HG02884 (cell line): ENCODE measurements around the gene SULT1C2.
"Not testable (repeated sequence)": the region's sequence is repeated elsewhere in the genome, so short reads cannot be mapped to it uniquely, and the experiment has no call there.

Experiments
- ATAC-seq: cut with Tn5 transposase; IDR thresholded peaks from one replicate; pipeline ENCODE4 v1.9.1; 2021; ENCODE audit warnings: mild to moderate bottlenecking, moderate library complexity; ENCODE audit not compliant: unreplicated experiment

SULT1C2 gene

DNA sequence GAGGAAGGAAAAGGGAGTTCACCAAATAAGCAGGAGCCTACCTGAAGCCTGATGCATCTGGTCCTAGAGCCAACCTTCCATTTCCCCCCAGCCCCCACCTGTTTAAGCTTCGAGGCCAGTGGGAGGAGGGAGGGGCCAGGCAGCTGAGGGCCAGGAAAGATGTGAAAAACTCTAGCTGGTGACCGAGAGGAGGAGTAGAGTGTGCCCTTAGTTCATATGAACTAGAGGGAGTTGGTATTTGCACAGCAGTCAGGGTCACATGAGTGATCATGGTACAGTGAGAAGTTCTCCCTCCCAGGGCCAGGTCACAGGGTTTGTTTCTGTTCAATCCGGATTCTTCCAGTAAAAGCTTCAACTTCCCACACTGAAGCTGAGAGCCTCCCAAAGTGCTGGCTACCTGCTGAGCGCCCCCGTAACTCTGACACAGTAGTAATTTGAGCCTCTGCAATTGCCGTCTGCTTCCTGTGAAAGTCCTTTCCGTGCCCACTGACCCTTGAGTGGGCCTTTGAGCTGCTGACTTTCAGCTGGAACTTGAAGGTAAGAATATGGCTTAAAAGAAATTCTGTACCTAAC, at the start of gene SULT1C2:
Gene SULT1C2, plus strand, starts transcription at position 362 of the 573 bp plus-strand sequence. CDS start 4,773 bp downstream, outside the sequence.
- ATAC-seq: no peak

DNA sequence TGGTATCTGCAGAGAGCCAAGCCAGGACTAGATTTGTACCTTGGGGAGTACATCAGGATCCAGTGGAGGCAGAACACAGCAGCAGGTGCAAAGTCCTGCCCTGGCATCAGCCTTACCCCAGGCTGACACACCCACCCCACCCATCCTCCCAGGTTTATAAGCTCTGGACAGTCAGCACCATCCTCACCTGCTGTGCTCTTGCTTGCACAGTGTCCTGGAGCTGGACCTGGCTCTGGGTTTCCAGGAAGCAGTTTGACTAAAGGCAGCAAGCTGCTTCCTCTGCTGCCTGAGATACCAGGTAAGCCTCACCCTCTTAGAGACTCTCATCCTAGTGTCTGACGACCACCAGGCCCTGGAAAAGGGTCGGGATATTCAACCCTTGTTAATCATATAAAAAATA, 48.9 kb upstream of the SULT1C2 start, which contains the start of gene SULT1C3:
Gene SULT1C3, plus strand, starts transcription at position 183 of the 400 bp plus-strand sequence. CDS start 7,227 bp downstream, outside the sequence.
- ATAC-seq: no peak

DNA sequence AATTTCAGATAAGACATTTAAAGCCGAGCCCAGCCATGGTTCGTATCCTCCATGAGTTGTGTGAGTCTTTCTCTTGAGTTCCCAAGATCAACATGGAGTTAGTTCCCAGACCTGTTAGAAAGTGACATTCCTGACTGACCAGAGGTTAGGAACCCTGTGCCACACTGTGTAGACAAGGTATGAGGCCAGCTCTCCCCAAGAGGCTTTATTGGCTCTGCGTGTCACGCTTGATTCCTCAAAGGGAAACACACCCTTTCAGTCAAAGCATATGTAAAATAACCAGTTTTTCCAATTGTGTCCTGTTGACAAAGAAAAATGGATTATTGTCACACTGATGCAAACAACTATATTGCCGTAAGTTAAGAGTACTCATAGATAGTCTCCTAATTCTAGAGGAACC, 47.7 kb upstream of the SULT1C2 start:
- ATAC-seq: no peak

DNA sequence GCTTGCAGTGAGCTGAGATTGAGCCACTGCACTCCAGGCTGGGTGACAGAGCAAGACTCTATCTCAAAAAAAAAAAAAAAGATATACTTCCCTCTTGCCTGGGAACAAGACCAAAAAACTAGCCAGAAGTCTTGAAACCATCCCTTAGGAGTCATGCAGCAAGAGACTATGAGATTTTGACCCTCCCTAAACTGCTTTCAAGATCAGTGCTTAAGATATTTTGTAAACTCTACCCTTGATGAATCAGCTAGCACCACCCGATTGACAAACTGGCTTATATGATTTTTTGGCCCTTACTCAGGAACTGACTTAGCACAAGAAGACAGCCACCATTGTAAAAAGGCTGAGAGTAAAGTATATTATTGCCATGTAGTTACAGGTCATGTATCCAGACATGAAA, 45.1 kb upstream of the SULT1C2 start:
- no peak for ATAC-seq

DNA sequence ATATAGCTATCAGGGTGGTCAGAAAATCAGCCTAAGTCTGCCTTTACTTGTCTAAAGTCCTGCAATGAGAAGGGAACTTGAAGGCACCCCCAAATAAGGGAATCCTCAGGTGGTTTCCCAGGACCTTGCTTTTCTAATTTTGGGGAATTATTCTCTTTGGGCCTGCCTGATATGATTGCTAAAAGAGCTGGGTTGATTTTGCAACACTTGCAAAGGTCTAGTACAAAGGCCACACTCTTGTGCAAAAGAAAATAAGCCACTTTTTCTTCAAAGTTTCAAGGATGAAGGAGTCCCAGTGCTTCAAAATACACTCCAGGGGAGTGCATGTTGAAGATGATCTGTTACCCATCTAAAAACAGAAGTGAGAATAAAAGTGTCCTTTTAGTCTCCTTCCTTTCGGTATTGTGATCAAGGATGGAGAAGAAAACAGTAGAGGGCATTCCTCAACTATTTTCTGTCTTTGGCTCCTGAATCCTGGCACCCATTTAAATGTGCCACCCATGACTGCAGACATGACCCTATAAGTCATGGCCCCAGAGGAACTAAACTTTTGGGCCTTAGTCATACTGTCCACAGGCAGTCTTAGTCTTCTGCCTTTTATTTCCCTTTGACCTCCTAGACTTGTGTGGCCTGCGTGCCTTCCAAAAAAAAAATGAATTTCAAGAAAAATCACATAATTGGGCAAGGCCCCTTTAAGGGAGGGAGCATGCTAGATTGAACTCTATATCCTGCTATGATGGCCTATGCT, 43.9 kb upstream of the SULT1C2 start:
- no peak for ATAC-seq

DNA sequence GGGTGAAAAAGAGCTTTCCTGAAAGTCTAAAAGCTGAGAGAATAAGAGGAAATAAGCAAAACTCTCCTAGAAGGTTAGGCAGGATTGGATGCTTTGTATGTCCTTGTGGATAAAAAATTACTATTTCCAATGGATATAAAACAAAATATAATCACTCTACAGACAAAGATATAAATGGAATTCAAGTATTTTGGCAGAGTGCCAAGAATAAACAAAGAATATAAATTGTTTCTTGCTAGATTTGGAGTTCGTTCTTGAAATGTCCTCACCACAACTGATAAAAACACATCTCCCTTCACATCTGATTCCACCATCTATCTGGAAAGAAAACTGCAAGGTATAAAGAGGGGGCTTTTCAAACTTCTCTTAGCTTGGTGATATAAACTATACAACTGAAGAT, 35.6 kb upstream of the SULT1C2 start:
- ATAC-seq: no peak

DNA sequence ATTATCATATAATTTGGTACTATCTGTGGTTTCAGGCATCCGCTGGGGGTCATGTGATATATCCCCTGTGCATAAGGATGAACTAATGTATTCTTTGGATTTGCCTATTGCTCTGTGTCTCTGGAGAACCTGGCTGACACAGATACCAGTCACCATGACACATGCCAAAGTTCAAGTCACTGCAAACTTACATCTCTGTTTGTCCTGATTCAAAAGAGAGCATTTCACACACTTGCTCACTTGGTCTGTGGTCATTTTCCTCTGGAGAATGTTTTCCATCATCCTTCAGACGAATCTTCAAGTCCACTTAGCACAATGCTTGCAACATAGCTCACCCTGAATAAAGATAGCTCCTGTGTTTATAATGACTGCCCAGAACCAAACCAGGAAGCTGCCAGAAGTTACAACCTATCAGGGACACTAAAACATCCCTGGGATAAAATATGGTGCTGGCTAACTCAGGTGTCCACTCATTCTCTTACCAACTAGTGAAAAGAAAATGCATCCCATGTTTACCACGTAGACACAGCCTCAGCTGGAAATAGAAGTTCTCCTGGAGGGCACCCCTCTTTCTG, 30.9 kb upstream of the SULT1C2 start:
- no peak for ATAC-seq

DNA sequence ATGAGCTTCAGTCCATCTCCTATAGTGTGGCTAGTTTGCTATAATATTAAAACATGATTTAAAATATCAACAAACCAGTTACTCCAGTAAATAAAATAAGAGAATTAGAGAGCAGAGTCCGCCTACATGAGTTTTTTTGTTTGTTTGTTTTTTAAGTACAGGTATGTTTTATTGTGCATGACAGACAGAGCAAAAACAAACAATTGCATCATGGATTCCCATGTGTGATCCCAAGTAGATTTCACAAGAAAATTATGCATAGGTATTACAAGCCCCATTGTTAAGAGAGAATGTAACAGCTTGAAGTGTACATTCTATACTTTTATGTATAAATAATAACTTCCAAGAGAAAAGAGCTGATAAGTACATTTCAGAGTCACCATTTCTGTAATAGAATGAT, 27.9 kb upstream of the SULT1C2 start:
- ATAC-seq: no peak

DNA sequence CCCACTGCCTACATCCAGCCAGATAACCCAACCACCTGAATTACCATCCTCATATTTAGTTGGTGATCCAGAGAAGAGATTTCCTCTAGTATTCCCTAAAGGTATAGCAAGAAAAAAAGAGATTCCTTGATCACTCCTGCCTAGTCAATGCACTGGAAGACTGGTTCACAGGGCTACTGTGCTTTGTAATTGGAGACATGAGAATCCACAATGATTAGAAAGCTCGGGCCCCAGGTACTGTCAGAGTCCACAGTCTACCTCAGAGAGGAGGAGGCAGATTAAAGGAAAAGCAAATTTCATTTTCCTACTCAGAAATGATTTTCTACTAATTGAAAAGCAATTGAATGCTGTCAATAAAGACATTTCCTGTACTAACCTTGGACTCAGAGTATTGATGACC, 26.7 kb upstream of the SULT1C2 start:
- no peak for ATAC-seq

DNA sequence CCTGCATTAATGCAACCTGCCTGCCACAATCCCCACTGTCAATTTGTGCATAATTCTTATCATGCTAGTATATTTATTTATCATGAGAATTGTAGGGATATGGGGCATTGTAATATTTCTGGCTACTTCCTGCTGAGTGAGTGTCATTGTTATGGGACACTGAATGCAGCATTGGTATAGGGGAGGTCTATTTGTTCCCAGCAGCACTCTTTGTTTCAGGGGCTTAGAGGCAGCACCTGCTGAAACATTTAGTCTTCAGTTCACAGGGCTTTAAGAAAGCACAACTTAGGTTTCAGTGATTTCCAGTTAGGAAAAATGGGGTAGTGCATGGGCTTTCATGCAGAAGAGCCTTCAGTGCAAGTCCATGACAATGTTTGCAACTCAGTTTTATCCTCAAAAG, 25.3 kb upstream of the SULT1C2 start:
- no peak for ATAC-seq

DNA sequence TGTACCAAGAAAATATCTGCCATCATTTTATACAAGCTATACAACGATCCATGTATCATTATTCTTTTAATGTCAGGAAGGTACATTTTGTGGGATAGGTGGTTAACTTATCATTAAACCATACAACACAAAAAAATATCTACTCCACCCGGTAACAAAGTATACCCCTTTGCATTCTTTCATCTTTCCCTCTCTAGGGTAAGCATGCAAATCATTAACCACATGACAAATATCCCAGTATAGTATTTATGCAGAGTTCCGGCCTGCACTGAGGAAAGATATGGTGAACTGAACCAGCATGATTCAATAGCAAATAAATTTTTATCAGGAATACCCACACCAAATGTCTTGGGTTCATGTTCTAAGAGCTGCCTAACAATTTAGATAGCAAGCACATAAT, 22.5 kb upstream of the SULT1C2 start:
- no peak for ATAC-seq

DNA sequence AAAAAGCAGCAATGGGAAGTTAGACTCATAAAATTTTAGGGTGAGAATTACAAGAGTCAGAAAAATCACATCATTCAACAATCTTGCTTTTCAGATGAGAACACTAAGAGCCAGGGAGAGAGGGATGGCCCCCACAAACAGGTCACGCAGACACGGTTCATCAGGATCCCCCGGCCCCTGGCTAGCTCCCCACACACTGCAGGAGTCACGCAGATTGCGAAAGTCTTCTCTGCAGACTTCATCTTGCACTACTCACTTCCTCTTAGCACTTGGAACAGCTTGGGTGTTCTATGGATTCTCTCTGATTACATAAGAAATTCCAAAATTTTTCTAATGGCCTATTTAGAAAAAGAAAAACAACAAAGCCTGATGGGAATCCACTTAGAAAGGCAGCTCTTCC, 21.6 kb upstream of the SULT1C2 start:
- no peak for ATAC-seq

DNA sequence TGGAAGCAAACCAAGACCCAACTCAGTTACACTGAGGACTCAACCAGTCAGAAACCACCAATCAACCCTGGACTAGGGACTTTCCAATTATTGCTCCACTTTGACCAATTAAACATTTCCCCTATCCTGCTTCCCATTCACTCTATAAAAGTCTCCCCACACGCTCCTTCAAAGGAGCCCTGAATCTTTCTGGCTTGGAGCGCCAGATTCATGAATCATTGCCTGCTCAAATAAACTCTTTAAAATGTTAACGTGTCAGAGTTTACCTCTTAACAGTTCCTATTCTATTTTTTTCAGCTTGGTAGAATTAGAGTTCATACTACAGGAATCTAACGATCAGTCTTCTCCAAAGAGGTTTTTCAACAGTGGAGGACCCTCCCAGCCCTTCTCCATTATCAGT, 20.7 kb upstream of the SULT1C2 start:
- no peak for ATAC-seq

DNA sequence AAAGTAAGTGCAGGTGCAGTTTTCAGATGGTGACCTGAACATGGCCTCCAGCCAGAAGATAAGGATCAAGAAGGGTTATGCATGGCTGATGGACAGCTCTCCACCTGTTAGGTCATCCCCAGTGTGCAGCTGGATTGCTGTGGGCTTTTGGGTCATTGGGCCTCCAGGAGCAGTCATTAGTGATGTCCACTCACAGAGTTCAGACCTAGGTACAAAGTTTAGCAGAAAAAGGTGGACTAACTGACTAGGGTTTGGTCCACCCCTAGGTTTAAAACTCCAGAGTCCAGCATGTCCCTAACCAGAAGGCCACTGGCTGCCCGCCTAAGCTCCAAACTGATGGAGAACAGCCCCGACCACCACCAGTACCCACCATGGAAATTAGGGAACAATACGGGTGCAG, 18.3 kb upstream of the SULT1C2 start:
- no peak for ATAC-seq

DNA sequence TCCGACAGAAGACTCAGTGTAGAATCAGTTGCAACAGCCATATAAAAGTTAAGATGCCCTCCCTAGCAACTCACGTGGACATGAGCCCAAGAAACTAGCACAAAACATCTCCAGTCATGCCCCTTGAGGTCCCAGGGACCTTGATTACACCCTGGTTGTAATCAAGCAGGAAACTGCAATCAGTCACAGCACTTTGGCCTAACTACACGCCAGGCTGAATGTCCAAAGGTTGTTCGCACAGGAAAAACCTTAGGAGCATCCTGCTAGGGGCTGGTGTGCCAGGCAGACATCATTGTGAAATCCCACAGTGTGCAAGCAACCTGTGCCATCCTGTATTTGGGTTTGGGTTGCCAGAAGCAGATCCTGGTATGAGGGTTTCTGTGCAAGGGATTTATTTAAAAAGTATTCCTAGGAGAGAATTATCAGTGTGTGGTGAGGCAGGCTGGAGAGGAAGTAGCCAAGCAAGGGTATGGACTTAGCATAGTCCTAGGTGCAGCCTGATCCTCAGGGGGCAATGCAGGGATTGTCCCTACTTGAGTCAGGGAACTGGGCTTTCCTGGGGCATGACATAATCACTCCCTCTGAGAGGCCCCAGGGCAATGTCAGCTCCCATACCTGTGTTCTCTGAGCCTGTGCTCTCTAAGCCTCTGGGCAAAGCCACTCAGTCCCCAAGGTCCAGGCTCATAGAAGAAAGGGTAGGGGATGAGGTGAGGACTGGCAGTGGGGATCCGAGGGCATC, 17.8 kb upstream of the SULT1C2 start:
- ATAC-seq: no peak

DNA sequence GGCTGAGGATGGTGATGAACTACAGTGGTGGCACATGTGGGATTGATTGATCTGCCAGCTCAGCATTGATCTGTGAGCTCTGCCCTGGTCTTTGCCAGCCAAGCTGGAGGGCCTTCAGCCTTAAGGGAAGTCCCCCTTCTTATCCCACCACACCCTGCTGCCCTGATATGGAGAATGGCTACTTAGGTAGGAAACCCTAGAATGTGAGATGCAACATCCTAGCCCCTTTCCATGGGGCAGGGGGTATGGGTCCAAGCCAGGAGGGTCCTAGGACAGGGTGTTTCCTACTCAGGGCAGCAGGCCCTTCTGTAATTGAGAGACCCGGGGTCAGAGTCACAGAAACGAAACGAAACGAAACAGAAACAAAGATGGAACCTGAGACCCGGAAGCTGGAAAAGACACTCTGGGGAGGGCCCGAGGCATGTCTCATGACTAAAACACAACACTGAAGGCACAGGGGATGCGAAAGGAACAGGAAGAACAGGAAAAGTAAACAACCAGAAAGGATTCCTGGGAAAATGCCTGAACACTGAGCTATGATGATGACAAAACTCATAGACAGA, 16.9 kb upstream of the SULT1C2 start:
- no peak for ATAC-seq

DNA sequence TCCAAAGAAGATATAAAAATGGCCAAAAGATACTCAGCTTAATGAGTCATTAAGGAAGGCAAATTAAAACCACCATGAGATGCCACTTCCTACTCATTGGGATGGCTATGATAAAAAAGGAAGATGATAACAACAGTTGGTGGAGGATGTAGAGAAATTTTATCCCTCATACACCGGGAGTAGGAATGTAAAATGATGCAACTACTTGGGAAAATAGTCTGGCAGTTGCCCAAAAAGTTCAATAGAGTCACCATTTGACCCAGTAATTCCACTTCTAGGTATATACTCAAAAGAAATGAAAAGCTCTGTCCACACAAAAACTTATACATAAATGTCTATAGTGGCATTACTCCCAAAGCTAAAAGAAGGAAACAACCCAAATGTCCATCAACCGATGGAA, 10.1 kb upstream of the SULT1C2 start:
- ATAC-seq: no peak

DNA sequence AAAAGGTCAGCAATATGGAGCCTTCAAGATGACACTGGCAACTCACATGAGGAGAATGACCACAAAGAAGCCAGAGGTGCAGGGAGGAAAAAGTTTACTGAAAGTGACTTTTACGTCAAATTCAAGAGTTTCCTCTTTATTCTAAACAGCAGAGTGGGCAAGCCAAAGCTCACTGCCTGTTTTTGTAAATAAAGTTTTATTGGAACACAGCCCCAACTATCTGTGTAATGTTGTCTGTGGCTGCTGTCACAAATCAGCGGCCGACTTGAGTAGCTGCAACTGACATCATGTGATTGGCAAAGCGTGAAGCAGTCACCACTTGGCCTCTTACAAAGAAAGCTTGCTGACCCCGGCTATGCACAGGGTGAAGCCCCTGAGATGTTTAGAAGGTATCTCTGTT, 9.2 kb upstream of the SULT1C2 start:
- ATAC-seq: no peak

DNA sequence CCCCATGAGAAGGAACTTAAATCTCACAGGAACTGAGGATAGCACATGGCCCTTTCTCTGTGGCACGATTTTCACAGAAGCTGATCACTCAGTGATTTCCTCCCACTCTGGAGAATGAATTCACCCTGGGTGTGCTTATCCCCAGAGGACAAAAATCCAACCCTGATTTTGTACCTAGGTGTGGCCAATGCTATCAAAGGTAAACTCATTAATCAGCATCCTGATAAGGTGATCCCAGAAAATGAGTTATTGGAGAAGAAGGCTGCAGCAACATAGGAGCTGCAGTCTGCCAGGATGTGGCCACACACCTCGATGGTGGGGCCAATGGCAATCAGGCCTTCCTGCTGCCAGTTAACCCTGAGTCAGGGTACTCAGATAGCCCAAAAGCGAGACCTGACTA, 8.2 kb upstream of the SULT1C2 start:
- ATAC-seq: no peak

DNA sequence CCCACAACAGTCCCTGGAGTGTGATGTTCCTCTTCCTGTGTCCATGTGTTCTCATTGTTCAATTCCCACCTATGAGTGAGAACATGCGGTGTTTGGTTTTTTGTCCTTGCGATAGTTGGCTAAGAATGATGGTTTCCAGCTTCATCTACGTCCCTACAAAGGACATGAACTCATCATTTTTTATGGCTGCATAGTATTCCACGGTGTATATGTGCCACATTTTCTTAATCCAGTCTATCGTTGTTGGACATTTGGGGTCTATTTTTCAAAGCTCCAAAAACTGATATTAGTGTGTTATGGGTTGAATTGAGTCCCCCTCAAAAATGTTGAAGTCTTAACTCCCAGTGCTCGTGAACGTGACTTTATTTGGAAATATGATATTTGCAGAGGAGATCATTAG, 4.1 kb upstream of the SULT1C2 start:
- ATAC-seq: not testable (repeated sequence)

DNA sequence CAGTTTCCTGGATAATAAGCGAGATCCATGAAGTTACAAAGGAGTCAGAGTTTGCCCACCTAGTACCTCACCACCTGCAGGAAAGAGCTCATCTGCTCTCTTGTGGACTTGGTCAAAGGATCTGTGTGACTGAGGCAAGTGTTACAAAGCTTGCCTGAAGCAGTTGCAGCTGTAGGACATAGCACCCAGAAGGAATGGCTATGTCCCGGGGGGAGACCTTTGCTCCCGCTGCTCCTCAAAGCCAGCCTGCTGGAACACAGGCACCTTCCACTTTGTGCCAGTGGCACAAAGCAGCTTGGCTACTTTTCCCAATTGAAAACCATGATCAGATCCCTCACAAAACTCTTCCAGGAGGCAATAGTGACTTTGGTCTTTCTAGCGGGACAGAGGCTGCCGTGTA, 3.1 kb upstream of the SULT1C2 start:
- no peak for ATAC-seq
